ENCODE data around the gene BCL11B. TPM values are rescaled to one million over a fixed set of nuclear protein-coding genes. Genes with fewer than 3 reads are reported as not detected.

BCL11B gene
- total RNA-seq, 1 donor from 2014 or later = 1.0 TPM

DNA sequence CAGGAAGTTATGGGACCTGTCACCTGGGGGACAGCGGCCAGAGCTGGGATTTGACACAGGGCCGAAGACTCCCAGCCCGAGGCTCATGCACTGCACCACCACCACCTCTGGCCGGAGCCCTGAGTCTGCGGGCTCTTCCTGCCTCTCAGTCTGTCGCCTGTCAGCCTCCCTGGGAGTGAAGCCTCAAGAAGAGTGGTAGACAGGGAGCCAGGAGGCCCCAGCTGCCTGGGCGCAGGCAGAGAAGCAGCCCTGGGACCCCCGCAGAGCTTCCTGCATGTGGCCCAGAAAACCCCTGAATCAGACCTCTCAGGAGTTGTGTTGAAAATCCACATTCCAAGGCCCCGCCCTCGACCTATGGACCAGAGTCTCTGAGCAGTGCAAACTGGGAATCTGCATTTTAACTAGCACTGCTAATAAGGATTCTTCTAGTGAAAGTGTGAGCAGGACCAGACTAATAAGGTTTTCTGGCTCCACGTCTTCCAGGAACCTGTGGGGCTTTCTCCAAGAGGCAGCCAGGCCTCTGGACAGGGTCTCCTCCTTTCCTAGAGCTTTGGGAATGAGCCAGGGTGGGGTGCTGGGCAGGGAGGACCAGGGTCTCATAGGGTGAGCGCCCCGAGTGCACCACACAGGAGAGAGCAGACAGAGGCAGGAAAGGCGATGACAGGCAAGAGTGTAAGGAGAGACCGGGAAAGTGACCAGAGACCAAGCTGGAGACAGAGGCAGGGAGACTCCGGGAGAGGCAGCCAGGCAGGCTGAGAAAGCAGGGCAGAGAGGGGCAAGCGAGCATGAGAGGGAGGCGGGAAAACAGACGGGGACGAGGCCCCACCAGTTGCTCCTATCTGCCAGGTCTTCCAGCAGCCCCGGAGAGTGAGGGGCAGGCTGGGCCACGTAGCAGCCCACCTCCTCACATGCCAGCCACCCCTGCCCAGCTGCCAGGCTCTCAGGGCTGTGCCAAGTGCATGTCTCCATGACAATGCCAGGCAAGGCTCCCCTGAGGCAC, 112.4 kb downstream of the BCL11B start:
- no peak overlapping the region for H3K4me3 Mint-ChIP-seq (ENCODE audit: unreplicated experiment)
- DNase-seq (ENCODE audit: low spot score) = no peak
- no peak for TF ChIP-seq CTCF (IDR thresholded peaks at IDR 0.05; ENCODE audit: unreplicated experiment)
- peaks cover 3% of the 10 kb centered on the region for H3K4me1 Mint-ChIP-seq (ENCODE audit: unreplicated experiment)
- H3K36me3 Mint-ChIP-seq (ENCODE audit: low read depth, unreplicated experiment) = no peaks in the 10 kb centered on the region
- H3K27me3 Mint-ChIP-seq (ENCODE audit: unreplicated experiment) = no peaks in the 10 kb centered on the region
- H3K9me3 Mint-ChIP-seq (ENCODE audit: unreplicated experiment) = no peaks in the 10 kb centered on the region
- H3K27ac Mint-ChIP-seq (ENCODE audit: unreplicated experiment) = no peak overlapping the region

- DNase-seq (ENCODE audit: low spot score) = no peak
- TF ChIP-seq CTCF (IDR thresholded peaks at IDR 0.05; ENCODE audit: unreplicated experiment) = no peak
- Mint-ChIP-seq H3K4me3 (ENCODE audit: unreplicated experiment) (no peak overlapping the region), H3K9me3 (ENCODE audit: unreplicated experiment) (no peaks in the 10 kb centered on the region), H3K4me1 (ENCODE audit: unreplicated experiment) (peaks cover 3% of the 10 kb centered on the region), H3K36me3 (ENCODE audit: low read depth, unreplicated experiment) (no peaks in the 10 kb centered on the region), H3K27me3 (ENCODE audit: unreplicated experiment) (no peaks in the 10 kb centered on the region), H3K27ac (ENCODE audit: unreplicated experiment) (no peak overlapping the region)
Measured at GRCh38 chr14:99158646-99159165, 113.3 kb downstream of the BCL11B start.

DNA sequence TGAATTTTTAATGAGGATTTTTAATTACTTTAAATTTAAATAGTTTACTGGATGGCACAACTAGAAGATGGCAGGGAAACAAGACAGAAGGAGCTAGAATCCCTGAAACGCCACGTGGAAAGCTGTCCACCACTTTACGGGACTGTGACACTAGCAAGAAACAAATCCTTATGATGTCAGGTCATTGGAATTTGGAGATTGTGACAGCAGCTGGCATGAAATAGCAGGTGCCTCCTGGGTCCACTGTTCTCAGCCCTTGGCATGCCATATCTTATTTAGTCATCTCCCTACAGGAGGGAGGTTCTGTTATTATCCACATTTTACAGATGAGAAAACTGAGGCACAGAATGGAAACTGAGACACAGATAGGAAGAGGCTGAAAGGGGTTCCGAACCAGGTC, 113.8 kb downstream of the BCL11B start:
- no peaks in the 10 kb centered on the region for H3K27me3 Mint-ChIP-seq (ENCODE audit: unreplicated experiment)
- H3K27ac Mint-ChIP-seq (ENCODE audit: unreplicated experiment) = no peak overlapping the region
- no peaks in the 10 kb centered on the region for H3K9me3 Mint-ChIP-seq (ENCODE audit: unreplicated experiment)
- H3K4me1 Mint-ChIP-seq (ENCODE audit: unreplicated experiment) = peaks cover 3% of the 10 kb centered on the region
- DNase-seq (ENCODE audit: low spot score) = no peak
- no peaks in the 10 kb centered on the region for H3K36me3 Mint-ChIP-seq (ENCODE audit: low read depth, unreplicated experiment)
- no peak for TF ChIP-seq CTCF (IDR thresholded peaks at IDR 0.05; ENCODE audit: unreplicated experiment)
- no peak overlapping the region for H3K4me3 Mint-ChIP-seq (ENCODE audit: unreplicated experiment)

GRCh38 chr14:99157676-99158075, 114.3 kb downstream of the BCL11B start:
- Mint-ChIP-seq H3K27me3 (ENCODE audit: unreplicated experiment) (no peaks in the 10 kb centered on the region), H3K4me3 (ENCODE audit: unreplicated experiment) (no peak overlapping the region), H3K27ac (ENCODE audit: unreplicated experiment) (no peak overlapping the region), H3K9me3 (ENCODE audit: unreplicated experiment) (no peaks in the 10 kb centered on the region), H3K4me1 (ENCODE audit: unreplicated experiment) (peaks cover 3% of the 10 kb centered on the region), H3K36me3 (ENCODE audit: low read depth, unreplicated experiment) (no peaks in the 10 kb centered on the region)
- DNase-seq (ENCODE audit: low spot score) = no peak
- no peak for TF ChIP-seq CTCF (IDR thresholded peaks at IDR 0.05; ENCODE audit: unreplicated experiment)

DNA sequence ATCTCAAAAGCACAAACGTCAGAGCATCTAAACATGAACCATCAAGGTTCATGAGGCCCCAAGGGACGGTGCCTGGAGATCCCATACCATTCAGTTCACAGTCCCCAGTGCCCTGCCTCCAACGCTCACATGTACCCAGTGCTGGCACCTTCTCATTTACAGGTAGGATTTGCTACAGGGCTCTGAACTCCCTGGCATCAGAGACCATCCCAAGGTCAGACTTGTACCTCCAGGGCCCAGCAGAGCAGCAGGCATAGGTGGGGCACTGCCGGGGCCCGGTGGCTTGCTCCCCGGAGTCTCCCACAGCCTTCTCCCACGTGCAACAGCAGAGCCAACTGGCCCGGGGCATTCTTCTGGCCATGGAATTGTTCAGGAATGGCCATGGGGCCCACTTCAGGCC, 114.8 kb downstream of the BCL11B start:
- TF ChIP-seq CTCF (IDR thresholded peaks at IDR 0.05; ENCODE audit: unreplicated experiment) = no peak
- no peak overlapping the region for H3K27ac Mint-ChIP-seq (ENCODE audit: unreplicated experiment)
- no peaks in the 10 kb centered on the region for H3K36me3 Mint-ChIP-seq (ENCODE audit: low read depth, unreplicated experiment)
- H3K4me1 Mint-ChIP-seq (ENCODE audit: unreplicated experiment) = peaks cover 3% of the 10 kb centered on the region
- no peaks in the 10 kb centered on the region for H3K9me3 Mint-ChIP-seq (ENCODE audit: unreplicated experiment)
- H3K27me3 Mint-ChIP-seq (ENCODE audit: unreplicated experiment) = no peaks in the 10 kb centered on the region
- H3K4me3 Mint-ChIP-seq (ENCODE audit: unreplicated experiment) = no peak overlapping the region
- DNase-seq (ENCODE audit: low spot score) = no peak

All from endothelial cell (in vitro differentiated cells).